ENCODE data around the gene INPP5F. TPM values are rescaled to one million over a fixed set of nuclear protein-coding genes. Genes with fewer than 3 reads are reported as not detected.

INPP5F gene
- total and polyA plus RNA-seq, 2 experiments from 2014 or later: 41.4 to 86.0 TPM

GRCh38 chr10:119677904-119678755, 47.7 kb upstream of the INPP5F start:
- peaks cover 9% of the 10 kb centered on the region; the same call in 1 of the 2 replicates for H3K36me3 ChIP-seq (ENCODE audit: insufficient read depth)
- DNase-seq (ENCODE audit: low spot score): no peak
- H2AFZ ChIP-seq: no peak overlapping the region
- Mint-ChIP-seq H3K27ac (no peak overlapping the region), H3K9me3 (peaks cover 4% of the 10 kb centered on the region; the same call in 2 of the 3 replicates), H3K27me3 (ENCODE audit: insufficient read depth, low read depth, poor library complexity) (peaks cover 3% of the 10 kb centered on the region), H3K4me1 (peaks cover 7% of the 10 kb centered on the region), H3K36me3 (ENCODE audit: low read depth) (peaks cover 15% of the 10 kb centered on the region), H3K4me3 (no peak overlapping the region)
- no peak overlapping the region for H3K4me2 ChIP-seq
- no peaks in the 10 kb centered on the region for H3K27me3 ChIP-seq (ENCODE audit: insufficient read depth)
- no peak overlapping the region for H3K27ac ChIP-seq (ENCODE audit: low read depth)
- H3K4me3 ChIP-seq: no peak overlapping the region
- TF ChIP-seq, protein P1, sequence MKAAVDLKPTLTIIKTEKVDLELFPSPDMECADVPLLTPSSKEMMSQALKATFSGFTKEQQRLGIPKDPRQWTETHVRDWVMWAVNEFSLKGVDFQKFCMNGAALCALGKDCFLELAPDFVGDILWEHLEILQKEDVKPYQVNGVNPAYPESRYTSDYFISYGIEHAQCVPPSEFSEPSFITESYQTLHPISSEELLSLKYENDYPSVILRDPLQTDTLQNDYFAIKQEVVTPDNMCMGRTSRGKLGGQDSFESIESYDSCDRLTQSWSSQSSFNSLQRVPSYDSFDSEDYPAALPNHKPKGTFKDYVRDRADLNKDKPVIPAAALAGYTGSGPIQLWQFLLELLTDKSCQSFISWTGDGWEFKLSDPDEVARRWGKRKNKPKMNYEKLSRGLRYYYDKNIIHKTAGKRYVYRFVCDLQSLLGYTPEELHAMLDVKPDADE (IDR thresholded peaks at IDR 0.05): no peak
- no peak for TF ChIP-seq CREB1 (CRISPR knock-in tag; IDR thresholded peaks at IDR 0.05; ENCODE audit: low read depth)
- TF ChIP-seq, protein P2, sequence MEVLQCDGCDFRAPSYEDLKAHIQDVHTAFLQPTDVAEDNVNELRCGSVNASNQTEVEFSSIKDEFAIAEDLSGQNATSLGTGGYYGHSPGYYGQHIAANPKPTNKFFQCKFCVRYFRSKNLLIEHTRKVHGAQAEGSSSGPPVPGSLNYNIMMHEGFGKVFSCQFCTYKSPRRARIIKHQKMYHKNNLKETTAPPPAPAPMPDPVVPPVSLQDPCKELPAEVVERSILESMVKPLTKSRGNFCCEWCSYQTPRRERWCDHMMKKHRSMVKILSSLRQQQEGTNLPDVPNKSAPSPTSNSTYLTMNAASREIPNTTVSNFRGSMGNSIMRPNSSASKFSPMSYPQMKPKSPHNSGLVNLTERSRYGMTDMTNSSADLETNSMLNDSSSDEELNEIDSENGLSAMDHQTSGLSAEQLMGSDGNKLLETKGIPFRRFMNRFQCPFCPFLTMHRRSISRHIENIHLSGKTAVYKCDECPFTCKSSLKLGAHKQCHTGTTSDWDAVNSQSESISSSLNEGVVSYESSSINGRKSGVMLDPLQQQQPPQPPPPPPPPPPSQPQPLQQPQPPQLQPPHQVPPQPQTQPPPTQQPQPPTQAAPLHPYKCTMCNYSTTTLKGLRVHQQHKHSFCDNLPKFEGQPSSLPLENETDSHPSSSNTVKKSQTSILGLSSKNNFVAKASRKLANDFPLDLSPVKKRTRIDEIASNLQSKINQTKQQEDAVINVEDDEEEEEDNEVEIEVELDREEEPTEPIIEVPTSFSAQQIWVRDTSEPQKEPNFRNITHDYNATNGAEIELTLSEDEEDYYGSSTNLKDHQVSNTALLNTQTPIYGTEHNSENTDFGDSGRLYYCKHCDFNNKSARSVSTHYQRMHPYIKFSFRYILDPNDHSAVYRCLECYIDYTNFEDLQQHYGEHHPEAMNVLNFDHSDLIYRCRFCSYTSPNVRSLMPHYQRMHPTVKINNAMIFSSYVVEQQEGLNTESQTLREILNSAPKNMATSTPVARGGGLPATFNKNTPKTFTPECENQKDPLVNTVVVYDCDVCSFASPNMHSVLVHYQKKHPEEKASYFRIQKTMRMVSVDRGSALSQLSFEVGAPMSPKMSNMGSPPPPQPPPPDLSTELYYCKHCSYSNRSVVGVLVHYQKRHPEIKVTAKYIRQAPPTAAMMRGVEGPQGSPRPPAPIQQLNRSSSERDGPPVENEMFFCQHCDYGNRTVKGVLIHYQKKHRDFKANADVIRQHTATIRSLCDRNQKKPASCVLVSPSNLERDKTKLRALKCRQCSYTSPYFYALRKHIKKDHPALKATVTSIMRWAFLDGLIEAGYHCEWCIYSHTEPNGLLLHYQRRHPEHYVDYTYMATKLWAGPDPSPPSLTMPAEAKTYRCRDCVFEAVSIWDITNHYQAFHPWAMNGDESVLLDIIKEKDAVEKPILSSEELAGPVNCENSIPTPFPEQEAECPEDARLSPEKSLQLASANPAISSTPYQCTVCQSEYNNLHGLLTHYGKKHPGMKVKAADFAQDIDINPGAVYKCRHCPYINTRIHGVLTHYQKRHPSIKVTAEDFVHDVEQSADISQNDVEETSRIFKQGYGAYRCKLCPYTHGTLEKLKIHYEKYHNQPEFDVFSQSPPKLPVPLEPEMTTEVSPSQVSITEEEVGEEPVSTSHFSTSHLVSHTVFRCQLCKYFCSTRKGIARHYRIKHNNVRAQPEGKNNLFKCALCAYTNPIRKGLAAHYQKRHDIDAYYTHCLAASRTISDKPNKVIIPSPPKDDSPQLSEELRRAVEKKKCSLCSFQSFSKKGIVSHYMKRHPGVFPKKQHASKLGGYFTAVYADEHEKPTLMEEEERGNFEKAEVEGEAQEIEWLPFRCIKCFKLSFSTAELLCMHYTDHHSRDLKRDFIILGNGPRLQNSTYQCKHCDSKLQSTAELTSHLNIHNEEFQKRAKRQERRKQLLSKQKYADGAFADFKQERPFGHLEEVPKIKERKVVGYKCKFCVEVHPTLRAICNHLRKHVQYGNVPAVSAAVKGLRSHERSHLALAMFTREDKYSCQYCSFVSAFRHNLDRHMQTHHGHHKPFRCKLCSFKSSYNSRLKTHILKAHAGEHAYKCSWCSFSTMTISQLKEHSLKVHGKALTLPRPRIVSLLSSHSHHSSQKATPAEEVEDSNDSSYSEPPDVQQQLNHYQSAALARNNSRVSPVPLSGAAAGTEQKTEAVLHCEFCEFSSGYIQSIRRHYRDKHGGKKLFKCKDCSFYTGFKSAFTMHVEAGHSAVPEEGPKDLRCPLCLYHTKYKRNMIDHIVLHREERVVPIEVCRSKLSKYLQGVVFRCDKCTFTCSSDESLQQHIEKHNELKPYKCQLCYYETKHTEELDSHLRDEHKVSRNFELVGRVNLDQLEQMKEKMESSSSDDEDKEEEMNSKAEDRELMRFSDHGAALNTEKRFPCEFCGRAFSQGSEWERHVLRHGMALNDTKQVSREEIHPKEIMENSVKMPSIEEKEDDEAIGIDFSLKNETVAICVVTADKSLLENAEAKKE (CRISPR knock-in tag; IDR thresholded peaks at IDR 0.05): no peak
- TF ChIP-seq JUNB (IDR thresholded peaks at IDR 0.05; ENCODE audit: unreplicated experiment): no peak
- TF ChIP-seq REST (IDR thresholded peaks at IDR 0.05; ENCODE audit: unreplicated experiment): no peak
- TF ChIP-seq ZNF114 (CRISPR knock-in tag; IDR thresholded peaks at IDR 0.05): no peak
- no peak for TF ChIP-seq EZH2phosphoT487 (IDR thresholded peaks at IDR 0.05; ENCODE audit: unreplicated experiment)
- TF ChIP-seq POLR2AphosphoS5 (IDR thresholded peaks at IDR 0.05; ENCODE audit: low read depth): no peak
- TF ChIP-seq NANOG (IDR thresholded peaks at IDR 0.05; ENCODE audit: borderline replicate concordance): no peak
- H4K20me1 ChIP-seq (replicated peaks; ENCODE audit: insufficient read depth): no peaks in the 10 kb centered on the region
- no peaks in the 10 kb centered on the region for H3K79me2 ChIP-seq (replicated peaks; ENCODE audit: insufficient read depth)
- no peak for ATAC-seq
- no peaks in the 10 kb centered on the region for H3K9me2 ChIP-seq (ENCODE audit: insufficient read depth)
- no peaks in the 10 kb centered on the region for H3F3A ChIP-seq (replicated peaks; ENCODE audit: low read depth)
- no peaks in the 10 kb centered on the region for H3K4me1 ChIP-seq (ENCODE audit: insufficient read depth)
